SKM-1 treated with dmso at 0.1 percent for 144 hours (cell line): ENCODE measurements around the gene GSK3B.
A peak's percentile ranks its signal among the peaks of the same experiment; 100 is the strongest.

Source experiments
- DNase-seq: peaks from one replicate; lab custom pipeline; 2025; ENCODE audit not compliant: unreplicated experiment; lab: John Stamatoyannopoulos, UW

The GSK3B gene

DNA sequence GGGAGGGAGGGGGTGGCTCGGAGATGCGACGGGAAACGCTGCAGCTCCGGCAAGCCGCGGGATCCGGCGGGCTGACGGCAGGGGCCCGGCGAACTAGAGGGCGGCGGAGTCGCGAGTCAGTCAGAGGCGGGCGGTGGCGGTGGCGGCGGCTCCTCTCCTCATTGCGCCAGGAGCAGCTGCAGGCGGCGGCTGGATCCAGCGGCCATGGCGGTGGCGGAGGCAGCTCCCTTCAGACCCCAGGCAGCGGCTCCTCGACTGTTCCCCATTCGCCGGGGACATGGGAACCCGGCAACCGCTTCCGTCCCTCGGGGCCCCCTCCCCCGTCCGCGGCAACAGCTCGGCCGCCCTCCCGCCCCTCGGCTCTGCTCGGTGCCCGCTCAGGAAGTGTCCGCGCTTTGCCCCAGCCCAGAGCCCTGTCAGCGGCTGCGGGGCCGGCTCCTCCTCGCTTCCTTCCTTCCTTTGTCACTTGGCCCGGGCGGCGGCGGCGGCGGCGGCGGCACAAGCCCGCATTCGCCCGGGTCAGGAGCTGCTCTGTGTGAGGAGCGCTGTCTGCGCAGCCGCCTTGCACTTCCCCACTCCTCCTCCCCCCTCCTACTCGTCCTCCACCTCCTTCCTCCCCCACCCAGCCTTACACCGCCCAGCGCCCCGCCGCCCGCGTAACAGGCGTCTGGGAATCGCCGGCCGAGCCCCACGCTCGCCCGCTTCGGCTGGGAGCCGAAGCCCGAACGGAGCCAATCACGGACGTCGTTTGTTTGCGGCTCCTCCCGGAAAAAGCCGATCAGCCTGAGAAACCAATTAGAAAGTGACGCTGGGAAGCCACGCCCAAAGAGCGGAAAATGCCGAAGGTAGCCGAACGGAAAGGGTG, at the start of gene GSK3B:
GSK3B (minus strand) TSS at position 537 of the 865 bp plus-strand sequence. CDS start 1,013 bp downstream, outside the sequence.
- peak; percentile 100 for DNase-seq

DNA sequence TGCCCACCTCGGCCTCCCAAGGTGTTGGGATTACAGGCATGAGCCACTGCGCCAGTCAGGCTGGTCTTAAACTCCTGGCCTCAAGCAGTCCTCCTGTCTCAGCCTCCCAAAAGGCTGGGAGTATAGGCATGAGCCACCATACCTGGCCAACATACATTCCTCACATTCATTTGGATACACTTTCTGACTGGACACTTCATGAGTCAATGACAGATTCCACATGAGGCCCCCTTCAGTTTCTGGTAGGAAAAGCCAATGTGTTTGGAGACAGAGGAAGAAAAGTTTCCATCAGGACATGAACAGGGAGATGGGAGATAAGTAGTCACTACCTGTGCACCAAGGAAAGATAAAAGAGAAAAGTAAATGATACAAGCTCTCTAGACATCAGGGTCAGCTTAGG, 49.4 kb upstream of the GSK3B start:
- DNase-seq = no peak

DNA sequence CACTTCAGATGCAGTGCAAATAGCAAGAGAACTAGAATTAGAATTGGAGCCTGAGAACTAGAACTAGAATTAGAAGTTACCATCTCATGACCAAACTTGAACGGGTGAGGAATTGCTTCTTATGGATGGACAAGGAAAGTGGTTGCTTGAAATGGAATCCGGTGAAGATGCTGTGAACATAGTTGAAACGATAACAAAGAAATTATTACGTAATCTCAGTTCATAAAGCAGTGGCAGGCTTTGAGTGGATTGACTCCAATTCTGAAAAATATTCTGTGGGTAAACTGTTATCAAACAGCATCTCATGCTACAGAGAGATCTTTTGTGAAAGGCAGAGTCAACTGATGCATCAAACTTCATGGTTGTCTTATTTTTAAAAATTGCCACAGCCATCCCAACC, 48.0 kb upstream of the GSK3B start:
- no peak for DNase-seq

DNA sequence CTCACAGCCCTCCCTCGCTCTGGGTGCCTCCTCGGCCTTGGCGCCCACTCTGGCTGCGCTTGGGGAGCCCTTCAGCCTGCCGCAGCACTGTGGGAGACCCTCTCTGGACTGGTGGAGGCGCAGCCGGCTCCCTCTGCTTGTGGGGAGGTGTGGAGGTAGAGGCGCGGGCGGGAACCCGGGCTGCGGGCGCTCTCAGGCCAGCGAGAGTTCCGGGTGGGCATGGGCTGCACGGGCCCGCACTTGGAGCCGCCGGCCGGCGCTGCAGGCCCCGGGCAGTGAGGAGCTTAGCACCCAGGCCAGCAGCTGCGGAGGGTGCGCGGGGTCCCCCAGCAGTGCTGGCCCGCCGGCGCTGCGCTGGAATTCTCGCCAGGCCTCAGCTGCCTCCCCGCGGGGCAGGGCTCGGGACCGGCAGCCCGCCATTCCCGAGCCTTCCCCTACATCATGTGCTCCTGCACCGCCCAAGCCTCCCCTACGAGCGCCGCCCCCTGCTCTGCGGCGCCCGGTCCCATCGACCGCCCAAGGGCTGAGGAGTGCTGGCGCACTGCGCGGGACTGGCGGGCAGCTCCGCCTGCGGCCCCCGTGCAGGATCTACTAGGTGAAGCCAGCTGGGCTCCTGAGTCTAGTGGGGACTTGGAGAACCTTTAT, 46.0 kb upstream of the GSK3B start:
- DNase-seq = no peak

DNA sequence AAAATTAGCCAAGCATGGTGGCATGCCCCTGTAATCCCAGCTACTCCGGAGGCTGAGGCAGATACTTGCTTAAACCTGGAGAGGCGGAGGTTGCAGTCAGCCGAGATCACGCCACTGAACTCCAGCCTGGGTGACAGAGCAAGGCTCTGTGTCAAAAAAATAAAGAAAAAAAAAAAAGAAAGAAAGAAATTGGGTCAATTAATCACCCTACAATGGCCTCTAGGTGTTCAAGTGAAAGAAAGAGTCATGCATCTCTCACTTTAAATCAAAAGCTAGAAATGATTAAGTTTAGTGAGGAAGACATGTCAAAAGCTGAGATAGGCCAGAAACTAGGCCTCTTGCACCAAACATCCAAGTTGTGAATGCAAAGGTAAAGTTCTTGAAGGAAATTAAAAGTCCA, 44.9 kb upstream of the GSK3B start:
- DNase-seq = no peak

DNA sequence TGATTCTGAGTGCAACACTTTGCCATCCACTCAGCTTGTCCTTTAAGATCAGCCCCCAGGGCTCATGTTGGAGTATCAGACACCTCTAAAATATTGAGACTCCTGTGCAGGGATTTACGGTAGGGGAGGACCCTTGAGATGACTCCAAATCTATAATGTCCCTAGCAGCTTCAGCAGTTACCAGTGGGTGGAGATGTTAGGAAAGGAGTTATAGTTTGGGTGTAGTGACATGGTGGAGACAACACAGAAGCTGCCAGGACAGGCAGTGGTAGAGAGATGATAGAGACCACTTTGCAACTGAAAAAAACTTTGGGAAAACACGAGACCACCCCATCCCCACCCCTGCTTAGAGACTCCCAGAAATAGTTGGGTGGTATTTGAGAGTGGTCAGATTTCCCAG, 43.3 kb upstream of the GSK3B start:
- DNase-seq = no peak

DNA sequence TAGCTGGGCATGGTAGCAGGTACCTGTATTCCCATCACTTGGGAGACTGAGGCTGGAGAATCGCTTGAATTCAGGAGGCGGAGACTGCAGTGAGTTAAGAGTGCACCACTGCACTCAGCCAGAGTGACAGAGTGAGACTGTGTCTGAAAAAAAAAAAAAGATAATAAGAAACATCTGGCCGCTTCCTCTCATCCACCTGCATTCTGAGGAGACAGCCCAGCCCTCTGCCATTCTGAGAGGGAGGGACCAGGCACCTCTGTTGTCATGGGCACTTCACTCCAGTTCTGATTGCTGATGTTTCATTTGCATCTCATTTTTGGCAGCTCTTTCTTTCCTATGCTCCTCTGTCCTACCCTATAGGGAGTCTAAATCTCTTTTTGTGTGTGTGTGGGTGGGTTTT, 36.4 kb upstream of the GSK3B start:
- no peak for DNase-seq

DNA sequence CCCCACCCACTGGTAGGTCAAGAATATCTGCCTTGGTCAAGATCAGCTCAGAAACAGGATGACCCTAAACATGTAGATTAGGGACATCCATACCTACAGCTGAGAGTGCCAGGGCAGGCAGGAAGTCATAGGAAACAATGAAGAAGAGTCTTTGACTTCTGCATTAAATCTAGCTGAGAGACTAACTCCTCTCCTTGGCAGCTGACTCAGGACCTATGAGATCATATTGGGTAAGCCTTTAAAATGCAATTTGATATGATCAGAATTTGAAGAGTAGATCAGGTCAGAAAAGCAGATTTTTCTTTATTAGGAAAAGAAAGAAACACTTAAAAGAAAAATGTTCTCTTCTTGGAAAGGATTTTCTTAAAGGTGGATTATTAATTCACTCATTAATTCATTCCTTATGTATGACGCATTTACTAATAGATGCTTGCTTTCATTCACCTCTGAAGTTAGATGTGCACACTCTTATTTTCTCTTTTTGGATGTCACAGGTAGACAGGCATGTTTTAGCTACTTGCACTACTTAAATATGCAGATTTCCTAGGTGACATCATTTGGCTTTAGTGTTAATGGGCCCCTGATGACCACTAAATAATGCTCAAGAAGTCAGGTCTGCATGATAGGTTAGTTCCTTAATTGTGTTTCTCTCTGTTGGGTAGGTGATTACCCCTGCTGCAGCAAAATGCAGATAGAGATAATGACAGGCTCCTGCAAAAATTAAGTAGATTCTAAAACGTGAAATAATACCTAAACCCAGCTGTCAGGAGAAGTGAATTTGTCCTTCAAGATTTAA, 35.7 kb upstream of the GSK3B start:
- DNase-seq = no peak

DNA sequence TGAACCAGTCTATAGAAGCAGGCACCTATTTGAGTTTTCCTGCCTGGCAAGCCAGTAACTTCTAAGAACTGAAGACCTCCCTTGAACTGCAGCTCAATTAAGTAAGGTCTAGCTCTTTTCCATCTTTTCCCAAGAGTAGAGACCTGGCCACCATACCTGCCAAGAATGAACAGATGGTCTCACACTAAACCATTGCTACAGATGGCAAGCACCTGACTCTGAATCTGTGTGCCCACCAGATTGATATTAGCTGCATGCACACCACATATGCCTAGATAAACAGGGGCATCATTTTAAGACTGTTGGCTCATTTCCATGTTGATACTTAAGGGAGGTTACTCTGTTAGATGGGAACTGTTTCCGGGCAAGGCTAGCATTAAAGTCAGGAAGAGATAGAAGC, 34.8 kb upstream of the GSK3B start:
- DNase-seq = no peak

DNA sequence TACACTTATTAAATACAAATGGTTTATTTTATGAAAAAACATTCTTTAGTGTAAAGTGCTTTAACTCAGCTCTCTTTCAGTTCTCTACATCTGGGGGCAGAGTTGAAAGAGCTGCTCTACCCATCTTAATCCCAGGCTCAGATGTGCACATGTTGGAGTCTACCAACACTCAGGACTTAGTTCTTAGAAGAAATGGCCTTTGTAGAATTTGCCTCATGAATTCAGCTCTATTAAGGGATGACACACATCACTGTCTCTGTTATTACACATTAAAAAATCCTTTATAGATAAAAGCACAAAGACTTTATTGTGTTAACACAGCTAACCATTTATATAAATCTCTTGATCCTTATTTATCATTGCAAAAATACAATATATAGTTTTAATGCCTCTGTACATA, 31.7 kb upstream of the GSK3B start:
- DNase-seq = no peak

DNA sequence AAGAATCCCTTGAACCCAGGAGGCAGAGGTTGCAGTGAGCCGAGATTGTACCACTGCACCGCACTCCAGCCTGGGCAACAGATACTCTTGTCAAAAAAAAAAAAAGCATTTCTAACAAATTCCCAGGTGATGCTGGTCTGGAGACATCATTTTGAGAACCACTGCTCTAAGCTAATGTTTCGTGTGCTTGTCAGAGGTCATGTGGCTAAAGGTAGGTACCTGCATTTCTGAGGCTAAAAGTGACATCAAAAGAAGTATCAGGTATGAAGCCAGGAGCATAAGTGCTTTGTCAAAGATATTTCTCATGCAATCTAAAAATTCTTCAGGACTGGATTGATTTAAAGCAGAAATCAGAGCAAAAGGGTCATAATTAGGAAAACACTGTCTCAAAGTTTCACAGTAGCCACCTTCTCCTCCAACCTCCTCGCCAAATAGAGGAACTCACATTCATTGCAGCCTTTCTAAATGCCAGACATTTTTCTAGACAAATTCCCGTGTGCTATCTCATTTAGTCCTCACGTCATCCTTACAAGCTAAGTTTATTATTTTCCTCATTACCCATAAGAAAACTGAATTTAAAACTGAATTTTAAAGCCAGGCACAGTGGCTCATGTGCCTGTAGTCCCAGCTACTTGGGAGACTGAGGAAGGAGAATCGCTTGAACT, 25.7 kb upstream of the GSK3B start:
- no peak for DNase-seq

DNA sequence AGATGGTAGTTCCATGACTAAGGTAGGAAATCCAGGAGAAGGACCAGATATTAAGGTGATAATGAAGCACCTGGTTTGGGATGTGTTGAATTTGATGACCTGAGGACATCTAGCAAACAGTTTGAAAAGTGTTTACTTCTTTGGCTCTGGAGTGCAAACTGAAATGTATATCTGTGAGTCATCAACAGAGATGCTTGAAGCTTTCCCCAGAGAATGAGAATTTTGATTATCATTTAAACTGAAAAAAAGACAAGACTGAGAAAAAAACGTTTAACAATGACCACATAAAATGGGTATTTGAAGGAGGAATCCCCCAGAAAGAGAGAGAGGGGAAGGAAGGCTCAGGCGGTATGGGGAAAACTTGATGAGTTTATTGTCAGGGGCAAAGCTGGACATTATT, 20.7 kb upstream of the GSK3B start:
- DNase-seq = no peak

DNA sequence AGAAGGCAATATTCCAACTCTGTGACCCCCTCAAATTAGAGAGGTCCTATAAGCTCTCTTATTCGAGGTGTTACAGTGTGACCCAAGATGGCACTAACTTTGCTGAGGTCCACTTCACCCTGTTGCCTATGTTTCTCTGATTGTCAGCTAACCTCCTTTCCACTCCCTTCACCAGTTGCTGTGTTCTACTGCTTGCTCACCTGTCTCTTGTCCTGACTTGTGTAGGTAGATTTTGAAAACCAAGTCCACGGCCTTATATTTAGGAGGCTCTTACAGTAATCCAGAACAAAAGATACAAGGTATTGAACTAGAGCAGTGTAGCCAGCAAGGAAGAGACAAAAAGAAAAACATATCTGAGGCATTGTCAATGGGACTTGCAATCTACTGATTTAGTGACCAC, 20.1 kb upstream of the GSK3B start:
- no peak for DNase-seq

DNA sequence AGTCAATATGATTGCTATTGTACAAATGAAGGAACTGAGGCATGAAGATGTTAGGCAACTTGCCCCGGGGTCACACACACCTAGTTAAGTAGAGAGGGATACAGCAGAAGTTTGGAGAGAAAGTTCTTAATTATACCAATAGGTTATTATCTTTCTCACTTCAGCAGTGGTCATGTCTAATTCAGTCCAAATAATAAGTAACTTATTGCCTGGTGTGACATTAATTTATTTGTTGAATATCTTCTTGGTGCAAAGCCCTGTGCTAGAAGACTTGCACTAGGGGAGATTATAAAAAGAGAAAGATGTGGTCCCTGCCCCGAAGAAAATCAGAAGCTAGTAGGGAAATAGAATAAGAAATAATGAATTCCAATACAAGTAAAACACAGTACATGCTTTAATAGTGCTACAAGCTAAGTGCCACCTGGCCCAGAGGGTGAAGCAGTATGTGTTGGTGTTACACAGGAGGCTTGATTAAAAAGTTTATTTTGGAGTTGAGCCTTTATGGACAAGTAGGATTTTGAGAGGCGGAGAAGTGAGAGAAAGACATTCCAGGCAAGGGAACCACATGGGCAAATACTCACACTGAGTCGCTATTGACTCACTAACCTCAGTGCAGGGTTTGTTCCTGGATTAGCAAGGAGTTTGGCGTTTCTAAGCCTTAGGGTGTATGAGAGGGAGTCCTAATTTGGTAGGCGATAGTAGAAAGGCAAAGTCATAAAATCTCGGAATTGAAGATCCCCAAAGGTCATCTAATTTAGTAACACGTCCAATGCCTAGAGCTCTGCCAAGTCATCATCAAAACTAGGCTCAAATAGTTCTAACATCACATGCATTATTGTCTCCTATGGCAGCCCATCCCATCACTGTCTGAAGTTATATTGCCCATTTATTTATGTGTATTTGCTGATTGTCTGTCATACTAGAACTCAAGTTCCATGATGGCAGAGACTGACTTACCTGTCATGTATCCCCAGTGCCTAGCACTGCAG, 19.2 kb upstream of the GSK3B start:
- DNase-seq = no peak

DNA sequence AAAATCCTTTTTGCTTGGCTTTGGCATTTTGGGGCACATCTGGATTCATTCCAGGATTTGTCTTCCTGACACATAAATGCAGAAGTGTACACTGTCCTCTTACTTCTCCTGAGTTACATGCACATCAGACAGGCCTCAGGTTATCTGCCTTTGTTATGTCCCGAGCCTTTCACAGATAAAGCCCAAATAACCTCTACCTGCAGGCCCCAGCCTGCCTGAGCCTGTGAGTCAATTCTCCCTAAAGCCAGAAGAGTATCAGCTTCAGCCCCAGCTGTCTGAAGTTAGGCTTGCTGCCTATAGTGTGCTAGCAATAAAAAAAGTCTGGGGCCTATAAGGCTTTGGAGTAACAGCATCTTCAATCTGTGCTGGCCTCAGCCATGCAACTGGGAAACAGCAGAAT, 17.7 kb upstream of the GSK3B start:
- no peak for DNase-seq

DNA sequence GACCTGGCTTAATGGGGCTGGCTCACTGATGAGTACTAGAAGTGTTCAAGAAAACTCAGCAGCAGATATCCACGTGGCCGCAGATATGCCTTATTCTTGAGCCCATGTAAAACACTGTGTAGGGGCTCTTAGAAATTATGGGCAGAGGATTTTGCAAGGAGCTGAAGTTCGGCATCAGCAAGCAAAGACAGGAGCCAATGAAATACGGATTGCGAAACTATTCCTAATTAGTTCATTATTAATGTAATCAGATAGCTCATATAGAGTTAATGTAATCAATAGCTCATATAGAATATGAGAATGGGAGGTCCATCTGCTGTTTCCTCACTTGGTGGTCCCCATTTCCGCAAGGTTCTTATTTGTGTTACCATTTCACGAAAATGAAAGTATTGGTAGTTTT, 9.0 kb upstream of the GSK3B start:
- DNase-seq = no peak

DNA sequence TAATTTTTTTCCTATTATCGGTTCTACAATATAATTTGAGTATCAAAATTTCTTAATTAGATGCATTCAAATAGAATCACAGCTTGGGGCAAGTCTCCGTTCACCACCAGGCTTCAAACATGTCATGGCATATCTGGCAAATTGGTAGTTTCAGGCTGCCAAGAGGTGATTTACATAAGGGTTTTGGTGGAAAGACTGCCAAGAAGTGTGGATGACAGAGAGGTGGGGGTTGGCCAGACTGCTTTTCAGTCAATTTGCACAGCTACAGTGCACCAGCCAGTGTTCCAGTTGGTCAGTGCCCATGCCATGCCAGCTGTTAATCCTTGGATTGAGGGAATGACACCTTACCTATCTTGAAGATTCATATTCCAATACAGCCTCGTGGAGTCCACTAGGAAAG, 8.4 kb upstream of the GSK3B start:
- no peak for DNase-seq

DNA sequence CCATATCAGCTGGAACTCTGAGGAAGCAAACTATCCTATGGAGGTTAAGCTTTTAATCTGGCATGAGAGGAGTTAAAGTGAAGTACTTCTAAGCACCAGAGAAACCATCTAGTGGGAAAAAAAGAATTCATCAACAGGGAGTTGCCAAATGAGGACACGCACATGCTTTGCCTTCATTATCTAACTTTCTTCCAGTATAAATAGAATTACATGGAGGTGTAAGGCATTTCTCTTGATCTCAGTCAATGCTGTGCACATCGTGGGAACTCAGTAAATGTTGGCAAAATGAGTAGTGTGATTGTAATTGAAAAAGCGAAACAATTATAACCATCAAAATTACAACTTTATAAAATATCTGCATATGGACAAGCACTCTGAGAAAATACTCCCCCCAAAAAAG, 8.0 kb upstream of the GSK3B start:
- DNase-seq = no peak

DNA sequence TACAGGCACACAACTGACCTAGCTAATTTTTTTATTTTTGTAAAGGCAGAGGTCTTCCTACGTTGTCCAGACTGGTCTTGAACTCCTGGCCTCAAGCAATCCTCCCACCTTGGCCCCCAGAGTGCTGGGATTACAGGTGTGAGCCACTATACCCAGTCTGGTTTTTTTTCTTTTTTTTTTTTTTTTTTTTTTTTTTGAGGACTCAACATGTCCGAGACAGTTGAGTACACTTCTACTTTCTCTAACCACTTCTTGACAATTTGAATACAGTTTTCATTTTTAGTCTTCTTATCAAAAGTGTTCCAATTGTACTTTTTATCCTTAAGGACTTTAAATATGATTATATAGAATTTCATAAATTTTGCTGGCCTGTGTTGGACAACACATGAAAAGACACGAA, 7.4 kb upstream of the GSK3B start:
- no peak for DNase-seq

DNA sequence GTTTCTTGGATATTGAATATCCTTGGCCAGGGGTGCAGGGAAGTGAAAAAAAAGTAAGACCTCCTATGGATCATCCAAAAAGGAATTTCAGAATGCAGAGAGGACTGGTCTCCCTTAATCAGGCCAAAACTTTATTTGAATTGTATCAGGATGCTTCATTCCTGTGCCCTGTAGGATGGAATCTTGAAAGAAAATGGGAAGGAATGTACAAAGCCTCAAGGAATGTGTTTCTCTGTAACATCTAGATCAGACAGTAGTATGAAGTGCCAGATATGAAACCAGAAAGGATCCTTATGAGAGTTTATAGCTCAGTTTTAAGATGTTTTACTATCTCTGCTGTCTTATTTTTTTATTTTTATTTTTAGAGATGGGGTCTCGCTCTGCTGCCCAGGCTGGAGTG, 6.5 kb upstream of the GSK3B start:
- DNase-seq = no peak
